IPS-18a (cell line): ENCODE results near the gene HDAC4.

Source experiments
- H3K27ac ChIP-seq: one replicate; pipeline ENCODE4 v1.5.1; 2013; ENCODE audit warnings: low read length
- H3K27me3 ChIP-seq: one replicate; pipeline ENCODE4 v1.6.1; 2013; ENCODE audit warnings: mild to moderate bottlenecking, low read length; ENCODE audit not compliant: control insufficient read depth, insufficient read depth
- H3K36me3 ChIP-seq: one replicate; pipeline ENCODE4 v1.6.1; 2013; ENCODE audit warnings: low read depth, low read length; ENCODE audit not compliant: control insufficient read depth
- H3K4me1 ChIP-seq: one replicate; pipeline ENCODE4 v1.6.1; 2013; ENCODE audit warnings: low read depth, low read length; ENCODE audit not compliant: control insufficient read depth
- H3K4me3 ChIP-seq: one replicate; pipeline ENCODE4 v1.5.1; 2013; ENCODE audit warnings: low read length
- H3K9ac ChIP-seq: one replicate; pipeline ENCODE4 v1.6.1; 2013; ENCODE audit warnings: mild to moderate bottlenecking, low read length, moderate library complexity
- H3K9me3 ChIP-seq: one replicate; pipeline ENCODE4 v1.6.1; 2013; ENCODE audit warnings: low read depth, low read length; ENCODE audit not compliant: control insufficient read depth

Gene HDAC4

DNA sequence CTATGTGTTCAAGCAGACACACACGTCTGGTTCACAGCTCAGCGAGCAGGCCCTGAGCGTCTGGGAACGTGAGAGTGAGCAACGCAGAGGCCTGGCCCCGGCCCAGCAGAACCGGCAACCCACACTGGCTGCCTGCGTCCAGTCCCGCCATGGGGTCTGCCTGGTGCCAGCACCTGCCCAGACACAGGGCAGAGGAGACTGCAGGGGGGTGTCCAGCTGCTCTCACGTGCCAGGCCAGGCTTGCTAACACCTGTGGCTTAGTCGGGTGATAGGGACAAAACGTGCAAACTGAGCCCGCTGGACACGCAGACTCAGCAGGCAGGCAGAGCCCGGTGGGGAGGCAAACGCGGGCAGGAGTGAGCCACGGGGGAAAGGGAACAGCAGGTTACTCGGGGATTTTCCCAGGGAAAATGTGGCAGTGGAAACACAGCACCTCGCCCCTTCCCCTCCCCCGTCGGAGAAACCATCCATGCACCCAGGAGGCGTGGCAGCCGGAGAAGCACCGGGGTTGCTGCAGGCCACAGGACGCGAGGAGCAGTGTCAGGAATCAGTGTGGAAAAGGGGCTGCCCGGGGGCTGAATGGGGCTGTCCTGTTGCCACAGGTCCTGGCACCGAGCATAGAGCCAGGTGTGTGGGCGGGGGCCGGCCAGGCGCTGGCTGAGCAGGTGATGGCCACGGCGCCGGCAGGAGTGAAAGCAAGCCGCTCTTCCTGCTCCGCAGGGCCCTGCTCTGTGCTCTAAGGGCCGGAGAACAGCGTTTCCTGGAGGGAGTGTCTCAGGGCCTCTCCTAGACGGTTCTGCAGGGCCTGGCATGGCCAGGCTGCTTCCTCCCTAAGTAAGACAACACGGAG lies 154.7 kb downstream of the HDAC4 start:
- Histone ChIP-seq H3K9ac (no peak overlapping the region), H3K36me3 (no peaks in the 10 kb centered on the region), H3K4me3 (no peak overlapping the region), H3K27ac (no peak overlapping the region), H3K27me3 (no peaks in the 10 kb centered on the region), H3K4me1 (peaks cover 11% of the 10 kb centered on the region), H3K9me3 (no peaks in the 10 kb centered on the region)

DNA sequence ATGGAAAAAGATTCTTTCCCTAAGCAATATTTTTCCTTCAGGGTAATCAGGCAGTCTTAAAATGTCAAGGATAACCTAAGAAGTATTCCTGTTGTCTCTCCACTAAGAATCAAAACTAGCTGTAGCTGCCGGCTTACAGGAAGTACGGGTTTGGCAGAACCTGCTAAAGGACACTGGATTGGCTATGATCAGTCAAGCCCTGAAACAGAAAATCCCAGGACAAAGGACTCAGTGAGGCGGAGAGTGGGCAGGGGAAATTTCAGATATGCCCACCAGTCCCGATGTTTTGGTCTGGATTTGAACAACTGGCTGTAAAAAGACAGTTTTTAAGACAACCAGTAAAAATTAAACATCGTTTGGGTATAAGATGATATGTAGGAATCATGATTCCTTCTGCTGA lies 155.7 kb downstream of the HDAC4 start:
- no peak overlapping the region for H3K27ac ChIP-seq
- H3K9ac ChIP-seq, result no peak overlapping the region
- H3K9me3 ChIP-seq, result no peaks in the 10 kb centered on the region
- H3K4me1 ChIP-seq, result peaks cover 11% of the 10 kb centered on the region
- H3K27me3 ChIP-seq, result no peaks in the 10 kb centered on the region
- H3K4me3 ChIP-seq, result no peak overlapping the region
- H3K36me3 ChIP-seq, result no peaks in the 10 kb centered on the region

DNA sequence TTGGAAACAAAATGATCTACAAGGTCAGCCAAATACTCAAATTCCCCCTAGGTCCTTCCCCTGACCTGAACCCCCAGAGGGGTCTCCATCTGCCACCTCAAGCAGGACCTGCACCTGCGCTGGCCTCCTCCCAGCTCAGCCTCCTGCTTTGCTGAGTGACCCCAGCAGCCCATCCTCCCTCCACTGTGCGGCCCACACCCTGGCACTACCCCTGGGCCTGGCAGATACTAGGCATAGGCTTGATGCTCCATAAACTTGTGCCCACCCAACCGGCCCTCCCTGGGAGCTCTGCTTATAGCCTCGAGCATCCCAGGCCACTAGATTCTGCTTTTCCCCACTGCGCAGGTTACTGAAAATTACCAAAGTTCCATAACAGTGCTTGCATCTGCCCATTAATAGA lies 156.2 kb downstream of the HDAC4 start:
- no peaks in the 10 kb centered on the region for H3K36me3 ChIP-seq
- H3K4me1 ChIP-seq, result peaks cover 11% of the 10 kb centered on the region
- H3K27ac ChIP-seq, result no peak overlapping the region
- H3K27me3 ChIP-seq, result no peaks in the 10 kb centered on the region
- no peak overlapping the region for H3K4me3 ChIP-seq
- no peaks in the 10 kb centered on the region for H3K9me3 ChIP-seq
- no peak overlapping the region for H3K9ac ChIP-seq

DNA sequence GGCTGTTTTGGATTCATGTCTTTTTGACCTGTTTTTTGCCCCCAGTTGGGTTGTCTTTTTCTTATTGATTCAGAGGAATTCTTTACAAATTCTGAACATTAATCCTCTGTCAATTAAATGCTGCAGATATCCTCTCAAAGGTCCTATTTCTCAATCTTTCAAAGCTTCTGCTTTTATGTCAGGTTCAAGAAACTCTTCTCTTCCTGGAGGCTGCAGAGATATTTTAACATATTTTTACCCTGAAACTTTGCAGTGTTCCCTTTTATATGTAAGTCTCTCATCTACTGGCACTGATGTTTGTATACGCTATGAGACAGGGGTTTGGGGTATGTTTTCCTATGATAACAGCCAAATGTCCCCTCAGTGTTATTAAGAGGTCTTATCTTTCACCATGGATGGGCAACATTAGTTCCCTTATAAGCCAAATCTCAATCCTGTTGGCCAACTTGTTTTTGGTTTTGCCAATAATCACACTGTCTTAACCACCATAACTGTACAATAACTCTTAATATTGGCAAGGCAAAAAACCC lies 159.3 kb downstream of the HDAC4 start:
- no peak overlapping the region for H3K27ac ChIP-seq
- no peaks in the 10 kb centered on the region for H3K27me3 ChIP-seq
- H3K9ac ChIP-seq, result no peak overlapping the region
- H3K9me3 ChIP-seq, result no peaks in the 10 kb centered on the region
- no peak overlapping the region for H3K4me3 ChIP-seq
- H3K36me3 ChIP-seq, result no peaks in the 10 kb centered on the region
- peaks cover 4% of the 10 kb centered on the region for H3K4me1 ChIP-seq

DNA sequence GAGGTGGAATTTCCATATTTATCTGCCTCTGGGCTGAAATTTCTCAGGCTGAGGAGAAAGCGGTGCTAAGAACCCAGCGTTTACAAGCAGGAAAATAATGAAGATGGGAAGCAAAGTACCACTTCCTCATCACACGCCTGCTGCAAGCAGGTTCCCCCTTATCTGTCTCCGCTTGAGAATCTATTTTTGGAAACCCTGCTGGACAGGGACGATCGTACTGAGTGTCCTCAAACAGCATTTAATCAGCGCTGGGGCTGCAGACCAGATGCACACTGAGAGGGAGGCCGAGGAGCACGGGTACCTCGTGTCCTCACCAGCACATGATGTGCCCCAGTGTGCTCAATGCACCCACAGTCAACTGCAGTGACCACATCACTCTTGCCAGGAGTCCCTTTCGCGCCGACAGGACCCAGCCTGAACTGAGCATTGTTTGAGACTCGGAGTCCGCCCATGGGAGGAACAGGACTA lies 160.4 kb downstream of the HDAC4 start:
- H3K9me3 ChIP-seq, result no peaks in the 10 kb centered on the region
- no peaks in the 10 kb centered on the region for H3K36me3 ChIP-seq
- no peak overlapping the region for H3K9ac ChIP-seq
- no peaks in the 10 kb centered on the region for H3K27me3 ChIP-seq
- H3K4me1 ChIP-seq, result peaks cover 4% of the 10 kb centered on the region
- no peak overlapping the region for H3K27ac ChIP-seq
- H3K4me3 ChIP-seq, result no peak overlapping the region

DNA sequence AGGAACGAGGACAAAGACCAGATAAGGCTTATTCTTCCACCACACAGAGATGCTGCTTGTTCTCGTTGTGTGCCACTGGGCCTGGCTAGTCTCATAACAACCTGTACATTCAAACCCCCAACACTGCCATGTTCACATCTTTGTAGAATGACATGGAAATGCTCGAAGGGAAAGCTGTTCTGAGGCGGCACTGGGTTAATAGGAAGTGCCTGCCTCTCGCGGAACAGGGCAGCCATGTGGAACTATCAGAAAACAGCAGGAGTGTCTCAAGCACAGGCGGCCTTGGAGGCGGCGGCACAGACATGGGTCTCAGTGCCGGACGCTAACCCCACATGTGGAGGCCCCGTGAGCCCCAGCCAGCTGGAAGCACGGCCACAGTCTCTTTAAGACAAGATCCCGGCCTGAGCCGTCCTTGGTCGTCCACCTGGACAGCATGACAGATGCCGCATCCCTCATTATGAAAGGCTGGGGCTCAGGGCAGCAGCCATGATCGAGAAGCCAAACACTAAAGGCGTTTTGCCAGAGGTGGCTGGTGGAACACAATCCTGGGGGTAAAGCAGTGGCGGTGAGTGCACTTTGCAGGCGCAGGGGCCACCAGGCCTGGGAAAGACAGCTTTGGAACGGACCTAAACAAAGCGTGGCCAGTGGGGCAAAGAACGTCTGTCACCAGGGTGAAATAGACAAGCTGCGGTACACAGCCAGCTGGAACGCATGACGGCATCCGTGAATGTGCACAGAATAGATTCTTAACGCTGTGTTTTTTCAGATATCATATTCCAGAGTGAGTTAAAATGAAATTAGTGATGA lies 161.0 kb downstream of the HDAC4 start:
- no peak overlapping the region for H3K9ac ChIP-seq
- no peaks in the 10 kb centered on the region for H3K27me3 ChIP-seq
- no peak overlapping the region for H3K27ac ChIP-seq
- H3K36me3 ChIP-seq, result no peaks in the 10 kb centered on the region
- peaks cover 4% of the 10 kb centered on the region for H3K4me1 ChIP-seq
- no peaks in the 10 kb centered on the region for H3K9me3 ChIP-seq
- no peak overlapping the region for H3K4me3 ChIP-seq

DNA sequence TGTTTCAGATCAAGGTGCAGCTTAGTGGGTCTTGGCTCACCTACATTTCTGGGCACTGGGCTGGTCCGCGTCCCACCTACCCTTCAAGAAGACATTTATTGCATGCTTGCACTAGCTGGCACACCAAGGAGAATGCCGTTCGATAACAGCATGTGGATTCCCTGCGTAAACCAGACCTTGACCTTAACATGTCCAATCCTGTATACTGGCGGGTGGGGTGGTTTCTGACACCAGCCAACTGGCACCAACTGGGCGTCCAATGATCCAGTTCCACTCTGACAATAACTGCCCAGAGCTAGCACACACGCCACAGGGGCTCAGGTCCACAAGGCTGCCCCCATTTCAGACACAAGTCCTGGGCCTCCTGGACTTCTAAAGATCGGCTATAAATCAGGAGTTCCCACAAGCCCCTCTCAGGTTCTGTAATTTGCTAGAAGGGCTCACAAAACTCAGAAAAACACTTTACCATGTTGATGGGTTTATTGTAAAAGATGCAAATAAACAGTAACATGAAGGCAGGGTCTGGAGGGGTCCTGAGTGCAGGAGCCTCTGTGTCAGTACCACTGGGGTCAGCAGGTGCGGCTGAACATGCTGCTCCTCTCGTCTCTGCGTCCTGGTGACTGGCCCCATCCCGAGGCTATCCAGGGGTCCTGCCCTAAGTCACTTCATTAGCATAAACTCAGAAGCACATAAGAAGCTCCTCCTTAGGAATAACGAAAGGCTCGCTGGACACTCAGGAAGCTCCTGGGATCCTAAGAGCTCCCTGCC lies 161.8 kb downstream of the HDAC4 start:
- no peak overlapping the region for H3K9ac ChIP-seq
- no peak overlapping the region for H3K4me3 ChIP-seq
- no peaks in the 10 kb centered on the region for H3K36me3 ChIP-seq
- no peaks in the 10 kb centered on the region for H3K27me3 ChIP-seq
- no peaks in the 10 kb centered on the region for H3K9me3 ChIP-seq
- H3K4me1 ChIP-seq, result peaks cover 4% of the 10 kb centered on the region
- no peak overlapping the region for H3K27ac ChIP-seq

DNA sequence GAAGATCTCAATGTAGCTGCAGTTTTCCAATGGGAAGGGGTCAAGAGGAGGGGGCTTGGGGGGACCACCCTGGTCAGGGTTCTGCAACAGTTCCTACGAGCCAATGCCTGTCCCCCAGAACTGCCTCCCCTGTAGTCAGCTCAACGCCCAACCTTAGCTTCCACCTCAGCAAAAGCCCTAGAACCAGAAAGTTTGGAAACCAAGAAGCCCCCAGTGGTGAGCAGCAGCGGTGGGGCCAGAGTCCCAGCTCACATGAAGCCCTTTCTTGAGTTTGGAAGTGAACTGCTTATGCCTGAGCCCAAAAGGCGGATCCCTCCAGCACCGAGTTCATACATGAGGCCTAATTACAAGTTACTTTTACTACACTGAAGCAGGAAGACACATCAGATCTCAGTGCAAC lies 162.4 kb downstream of the HDAC4 start:
- no peak overlapping the region for H3K4me3 ChIP-seq
- H3K36me3 ChIP-seq, result no peaks in the 10 kb centered on the region
- no peaks in the 10 kb centered on the region for H3K9me3 ChIP-seq
- H3K27ac ChIP-seq, result no peak overlapping the region
- no peak overlapping the region for H3K9ac ChIP-seq
- no peaks in the 10 kb centered on the region for H3K27me3 ChIP-seq
- no peaks in the 10 kb centered on the region for H3K4me1 ChIP-seq

DNA sequence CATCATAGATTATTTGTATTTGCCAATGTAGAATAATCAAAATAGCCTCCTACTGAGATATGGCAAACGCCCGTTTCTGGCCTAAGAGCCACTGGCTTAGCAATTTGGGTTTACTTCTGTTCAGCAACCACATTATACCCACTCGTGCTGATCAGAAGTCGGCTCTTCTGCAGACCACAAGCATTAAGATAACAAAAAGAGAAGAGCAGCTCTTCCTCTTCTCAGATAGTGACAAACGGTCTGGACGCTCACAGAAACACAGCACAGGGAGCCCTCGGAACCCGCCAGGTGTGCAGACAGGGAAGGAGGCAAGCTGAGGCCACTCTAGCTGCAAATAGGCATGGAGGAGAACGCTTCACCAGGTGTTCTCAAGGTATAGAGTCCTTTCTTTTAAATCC lies 164.0 kb downstream of the HDAC4 start:
- H3K4me3 ChIP-seq, result no peak overlapping the region
- no peaks in the 10 kb centered on the region for H3K36me3 ChIP-seq
- H3K27ac ChIP-seq, result no peak overlapping the region
- H3K27me3 ChIP-seq, result no peaks in the 10 kb centered on the region
- no peaks in the 10 kb centered on the region for H3K4me1 ChIP-seq
- no peaks in the 10 kb centered on the region for H3K9me3 ChIP-seq
- no peak overlapping the region for H3K9ac ChIP-seq

DNA sequence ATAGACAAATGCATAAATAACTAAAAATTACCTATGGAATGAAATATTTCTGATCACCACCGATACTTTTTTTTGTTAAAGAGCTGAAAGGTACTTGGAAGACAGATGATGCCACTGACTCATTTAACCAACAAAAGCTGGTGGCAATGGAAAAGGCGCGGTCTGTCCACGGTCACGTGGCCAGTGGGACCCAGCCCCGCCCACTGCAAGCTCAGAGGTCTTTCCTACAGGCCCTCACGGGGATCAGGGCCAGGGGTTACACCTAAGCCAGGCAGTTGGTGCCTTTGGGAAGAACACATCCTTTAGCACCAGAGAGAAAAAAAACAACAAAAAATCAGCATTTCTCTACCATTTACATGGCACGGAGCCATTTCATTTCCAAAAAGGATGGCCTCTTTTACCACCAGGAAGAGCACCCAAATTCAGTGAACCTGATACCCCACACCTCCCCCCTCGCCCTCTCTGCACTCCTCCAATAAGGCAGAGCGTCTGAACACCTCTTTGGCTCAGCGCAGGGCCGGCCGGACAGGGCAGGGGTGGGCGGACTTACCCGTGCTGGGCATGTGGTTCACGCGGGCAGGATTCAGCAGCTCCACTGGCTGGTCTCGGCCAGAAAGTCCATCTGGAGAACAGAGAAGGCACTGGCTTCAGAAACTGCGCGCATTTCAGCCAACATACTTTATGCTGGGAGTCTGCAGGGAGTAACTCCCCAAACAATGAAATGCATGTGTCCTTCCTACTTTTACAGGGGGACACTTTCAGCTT lies 164.6 kb downstream of the HDAC4 start:
- H3K36me3 ChIP-seq, result no peaks in the 10 kb centered on the region
- no peaks in the 10 kb centered on the region for H3K4me1 ChIP-seq
- H3K9ac ChIP-seq, result no peak overlapping the region
- no peak overlapping the region for H3K27ac ChIP-seq
- H3K4me3 ChIP-seq, result no peak overlapping the region
- no peaks in the 10 kb centered on the region for H3K27me3 ChIP-seq
- H3K9me3 ChIP-seq, result no peaks in the 10 kb centered on the region
